PC-3 (cell line): Measurements from ENCODE around the gene EIF4G3.

Source experiments
- CTCF ChIP-seq: fragments of 300-600 bp; sonication (generic); conservative IDR thresholded peaks from 2 replicates; pipeline ENCODE4 v1.5.1; 2017; ENCODE audit warnings: antibody characterized with exemption, low read depth, mild to moderate bottlenecking, low read length
- EZH2phosphoT487 ChIP-seq: fragments of 300-600 bp; sonication (generic); IDR thresholded peaks from 2 replicates; pipeline ENCODE4 v1.6.1; 2018; ENCODE audit warnings: mild to moderate bottlenecking, antibody characterized with exemption, low read length, borderline replicate concordance

GRCh38 chr1:20760322-20760721, 416.4 kb downstream of the EIF4G3 start:
- no peak for TF ChIP-seq CTCF
- TF ChIP-seq EZH2phosphoT487: no peak
